ENCODE data around the gene MAP6. TPM values are rescaled to one million over a fixed set of nuclear protein-coding genes. Genes with fewer than 3 reads are reported as not detected.

Gene MAP6
- total RNA-seq, 4 donors from 2014 or later = 7.9 to 22.1 (median 14.4) TPM

GRCh38 chr11:75625991-75626888 lies 42.6 kb downstream of the MAP6 start:
- Histone ChIP-seq H3K36me3 (no peaks in the 10 kb centered on the region), H3K4me3 (no peak overlapping the region), H3K27me3 (no peaks in the 10 kb centered on the region), H3K27ac (no peak overlapping the region), H3K9me3 (no peaks in the 10 kb centered on the region), H3K4me1 (no peaks in the 10 kb centered on the region)
- intact Hi-C loops (cut with DNase I; ENCODE audit: low total_unique reads) = no loop called here
- TF ChIP-seq POLR2A (IDR thresholded peaks at IDR 0.05) = no peak
- TF ChIP-seq, protein P1, sequence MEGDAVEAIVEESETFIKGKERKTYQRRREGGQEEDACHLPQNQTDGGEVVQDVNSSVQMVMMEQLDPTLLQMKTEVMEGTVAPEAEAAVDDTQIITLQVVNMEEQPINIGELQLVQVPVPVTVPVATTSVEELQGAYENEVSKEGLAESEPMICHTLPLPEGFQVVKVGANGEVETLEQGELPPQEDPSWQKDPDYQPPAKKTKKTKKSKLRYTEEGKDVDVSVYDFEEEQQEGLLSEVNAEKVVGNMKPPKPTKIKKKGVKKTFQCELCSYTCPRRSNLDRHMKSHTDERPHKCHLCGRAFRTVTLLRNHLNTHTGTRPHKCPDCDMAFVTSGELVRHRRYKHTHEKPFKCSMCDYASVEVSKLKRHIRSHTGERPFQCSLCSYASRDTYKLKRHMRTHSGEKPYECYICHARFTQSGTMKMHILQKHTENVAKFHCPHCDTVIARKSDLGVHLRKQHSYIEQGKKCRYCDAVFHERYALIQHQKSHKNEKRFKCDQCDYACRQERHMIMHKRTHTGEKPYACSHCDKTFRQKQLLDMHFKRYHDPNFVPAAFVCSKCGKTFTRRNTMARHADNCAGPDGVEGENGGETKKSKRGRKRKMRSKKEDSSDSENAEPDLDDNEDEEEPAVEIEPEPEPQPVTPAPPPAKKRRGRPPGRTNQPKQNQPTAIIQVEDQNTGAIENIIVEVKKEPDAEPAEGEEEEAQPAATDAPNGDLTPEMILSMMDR (IDR thresholded peaks at IDR 0.05) = no peak
- DNase-seq = no peak

- H3K4me1 ChIP-seq = no peaks in the 10 kb centered on the region
- no peaks in the 10 kb centered on the region for H3K27me3 ChIP-seq
- intact Hi-C loops (cut with DNase I; ENCODE audit: low total_unique reads) = no loop called here
- no peak for TF ChIP-seq POLR2A (IDR thresholded peaks at IDR 0.05)
- TF ChIP-seq, protein P1 (IDR thresholded peaks at IDR 0.05) = no peak
- no peak overlapping the region for H3K27ac ChIP-seq
- DNase-seq = no peak
- no peak overlapping the region for H3K4me3 ChIP-seq
- no peaks in the 10 kb centered on the region for H3K9me3 ChIP-seq
- H3K36me3 ChIP-seq = no peaks in the 10 kb centered on the region
Measured at GRCh38 chr11:75625021-75625420, 43.8 kb downstream of the MAP6 start.

- intact Hi-C loops (cut with DNase I; ENCODE audit: low total_unique reads) = no loop called here
- Histone ChIP-seq H3K36me3 (no peaks in the 10 kb centered on the region), H3K4me3 (no peak overlapping the region), H3K9me3 (no peaks in the 10 kb centered on the region), H3K4me1 (no peaks in the 10 kb centered on the region), H3K27ac (no peak overlapping the region), H3K27me3 (no peaks in the 10 kb centered on the region)
- TF ChIP-seq POLR2A (IDR thresholded peaks at IDR 0.05) = no peak
- TF ChIP-seq, protein P1 (IDR thresholded peaks at IDR 0.05) = no peak
- DNase-seq = no peak
Measured at GRCh38 chr11:75616281-75616680, 52.6 kb downstream of the MAP6 start.

GRCh38 chr11:75615751-75616150 lies 53.1 kb downstream of the MAP6 start:
- Histone ChIP-seq H3K9me3 (no peaks in the 10 kb centered on the region), H3K36me3 (no peaks in the 10 kb centered on the region), H3K27me3 (no peaks in the 10 kb centered on the region), H3K4me1 (no peaks in the 10 kb centered on the region), H3K4me3 (no peak overlapping the region), H3K27ac (no peak overlapping the region)
- TF ChIP-seq, protein P1 (IDR thresholded peaks at IDR 0.05) = no peak
- TF ChIP-seq POLR2A (IDR thresholded peaks at IDR 0.05) = no peak
- DNase-seq = no peak
- intact Hi-C loops (cut with DNase I; ENCODE audit: low total_unique reads) = no loop called here

DNA sequence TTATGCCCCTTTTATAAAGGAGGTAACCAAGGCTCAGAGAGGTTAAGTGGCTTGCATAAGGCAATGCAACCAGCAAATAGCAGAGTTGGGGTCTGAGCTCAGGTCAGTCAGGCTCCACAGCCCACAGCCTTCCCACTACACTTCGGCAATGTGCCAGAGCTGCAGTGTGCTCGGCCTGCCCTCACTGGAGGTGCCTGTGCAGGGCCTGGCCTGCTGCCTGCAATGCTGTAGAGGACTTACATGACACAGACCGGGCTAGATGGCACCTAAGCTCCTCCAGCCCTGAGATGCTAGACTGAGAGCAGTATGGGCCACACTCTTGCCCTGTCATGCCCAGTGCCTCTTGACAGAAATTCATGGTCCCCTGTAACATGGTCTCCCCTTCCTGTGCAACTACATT lies 57.0 kb downstream of the MAP6 start:
- no peak overlapping the region for H3K4me3 ChIP-seq
- no peaks in the 10 kb centered on the region for H3K27me3 ChIP-seq
- no peaks in the 10 kb centered on the region for H3K4me1 ChIP-seq
- no peak overlapping the region for H3K27ac ChIP-seq
- no peaks in the 10 kb centered on the region for H3K9me3 ChIP-seq
- DNase-seq = no peak
- H3K36me3 ChIP-seq = no peaks in the 10 kb centered on the region
- TF ChIP-seq, protein P1 (IDR thresholded peaks at IDR 0.05) = no peak
- no peak for TF ChIP-seq POLR2A (IDR thresholded peaks at IDR 0.05)
- intact Hi-C loops (cut with DNase I; ENCODE audit: low total_unique reads) = no loop called here
